HCT116 (cell line): ENCODE measurements around the gene CACNA1G.

Experiments
- CBX3 ChIP-seq: IDR thresholded peaks from 2 replicates; pipeline ENCODE4 v1.6.1; 2012; ENCODE audit warnings: low read depth
- EZH2phosphoT487 ChIP-seq: fragments of 200-600 bp; IDR thresholded peaks from 2 replicates; pipeline ENCODE4 v1.6.1; 2018; ENCODE audit warnings: antibody characterized with exemption, borderline replicate concordance
- POLR2A ChIP-seq: IDR thresholded peaks from 2 replicates; pipeline ENCODE4 v1.7.0; 2011; ENCODE audit warnings: borderline replicate concordance; ENCODE audit not compliant: insufficient read depth, insufficient read length; ENCODE audit errors: extremely low read depth
- RAD21 ChIP-seq: IDR thresholded peaks from 2 replicates; pipeline ENCODE4 v1.6.1; 2012; ENCODE audit warnings: low read depth, mild to moderate bottlenecking
- ZNF274 ChIP-seq: fragments of 200-500 bp; sonication (Bioruptor generic); IDR thresholded peaks from 2 replicates; pipeline ENCODE4 v1.6.1; 2014; ENCODE audit warnings: mild to moderate bottlenecking, low read depth, low read length, inconsistent platforms
- TF ChIP-seq, protein P1 (sequence below), 3 experiments: fragments of 200-600 bp in 1 of 3; sonication (generic) in 1 of 3; IDR thresholded peaks in 2 of 3; conservative IDR thresholded peaks in 1 of 3; 2 replicates each; pipeline ENCODE4 v1.5.1; 2012 to 2017; ENCODE audit warnings: low read depth in 2 of 3, low read length in 2 of 3, antibody characterized with exemption in 1 of 3, borderline replicate concordance in 1 of 3, control low read depth in 1 of 3, mild to moderate bottlenecking in 1 of 3, mixed read lengths in 1 of 3, mixed run types in 1 of 3, moderate library complexity in 1 of 3; ENCODE audit not compliant: insufficient read depth in 1 of 3
- TF ChIP-seq, protein P2 (sequence below): IDR thresholded peaks from 2 replicates; pipeline ENCODE4 v1.6.1; 2011; ENCODE audit warnings: mild to moderate bottlenecking, low read length, moderate library complexity; ENCODE audit not compliant: insufficient replicate concordance; ENCODE audit errors: extremely low read depth

DNA sequence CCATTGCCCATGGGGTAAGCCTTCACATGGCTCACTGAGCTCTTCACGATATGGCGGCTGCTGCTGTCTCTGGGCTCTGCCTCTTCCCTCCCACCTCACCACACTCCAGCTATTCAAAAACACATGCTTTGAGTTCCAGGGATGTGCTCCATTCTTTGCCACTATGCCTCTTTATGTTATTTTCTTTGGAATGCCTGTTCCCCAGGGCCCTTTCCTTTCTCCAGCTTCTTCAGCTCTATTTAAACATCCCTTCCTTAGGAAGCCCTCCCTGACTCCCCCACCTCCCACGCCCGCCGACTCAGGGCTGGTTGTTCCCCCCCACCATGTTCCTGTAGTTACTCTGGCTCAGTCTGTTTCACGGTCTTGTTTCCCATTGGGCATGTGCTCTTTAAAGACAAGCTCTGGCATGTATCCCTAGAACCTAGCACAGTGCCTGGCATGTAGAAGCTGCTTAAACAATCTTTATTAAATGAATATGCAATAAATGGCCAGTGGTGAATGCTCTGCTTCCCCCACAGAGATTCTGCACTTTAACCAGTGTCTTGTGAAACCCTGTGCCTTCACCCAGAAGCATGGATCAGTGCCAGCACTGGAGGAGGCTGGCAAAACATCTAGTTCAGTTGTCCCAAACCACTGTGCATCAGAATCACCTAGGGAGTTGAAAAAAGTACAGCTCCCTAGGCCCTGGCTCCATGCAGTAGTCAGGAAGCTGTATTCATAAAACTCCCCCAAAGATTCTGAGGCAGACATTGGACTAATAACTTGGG lies 45.4 kb upstream of the CACNA1G start:
- TF ChIP-seq POLR2A, result no peak
- TF ChIP-seq, protein P1, sequence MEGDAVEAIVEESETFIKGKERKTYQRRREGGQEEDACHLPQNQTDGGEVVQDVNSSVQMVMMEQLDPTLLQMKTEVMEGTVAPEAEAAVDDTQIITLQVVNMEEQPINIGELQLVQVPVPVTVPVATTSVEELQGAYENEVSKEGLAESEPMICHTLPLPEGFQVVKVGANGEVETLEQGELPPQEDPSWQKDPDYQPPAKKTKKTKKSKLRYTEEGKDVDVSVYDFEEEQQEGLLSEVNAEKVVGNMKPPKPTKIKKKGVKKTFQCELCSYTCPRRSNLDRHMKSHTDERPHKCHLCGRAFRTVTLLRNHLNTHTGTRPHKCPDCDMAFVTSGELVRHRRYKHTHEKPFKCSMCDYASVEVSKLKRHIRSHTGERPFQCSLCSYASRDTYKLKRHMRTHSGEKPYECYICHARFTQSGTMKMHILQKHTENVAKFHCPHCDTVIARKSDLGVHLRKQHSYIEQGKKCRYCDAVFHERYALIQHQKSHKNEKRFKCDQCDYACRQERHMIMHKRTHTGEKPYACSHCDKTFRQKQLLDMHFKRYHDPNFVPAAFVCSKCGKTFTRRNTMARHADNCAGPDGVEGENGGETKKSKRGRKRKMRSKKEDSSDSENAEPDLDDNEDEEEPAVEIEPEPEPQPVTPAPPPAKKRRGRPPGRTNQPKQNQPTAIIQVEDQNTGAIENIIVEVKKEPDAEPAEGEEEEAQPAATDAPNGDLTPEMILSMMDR (IDR thresholded peaks at IDR 0.05 in 2 of 3, conservative IDR thresholded peaks at IDR 0.05 in 1 of 3; ENCODE audit: borderline replicate concordance in 1 of 3, insufficient read depth in 1 of 3, low read depth in 2 of 3, low read length in 2 of 3), result no peak
- TF ChIP-seq CBX3, result no peak
- no peak for TF ChIP-seq ZNF274
- TF ChIP-seq EZH2phosphoT487, result no peak
- TF ChIP-seq, protein P2, sequence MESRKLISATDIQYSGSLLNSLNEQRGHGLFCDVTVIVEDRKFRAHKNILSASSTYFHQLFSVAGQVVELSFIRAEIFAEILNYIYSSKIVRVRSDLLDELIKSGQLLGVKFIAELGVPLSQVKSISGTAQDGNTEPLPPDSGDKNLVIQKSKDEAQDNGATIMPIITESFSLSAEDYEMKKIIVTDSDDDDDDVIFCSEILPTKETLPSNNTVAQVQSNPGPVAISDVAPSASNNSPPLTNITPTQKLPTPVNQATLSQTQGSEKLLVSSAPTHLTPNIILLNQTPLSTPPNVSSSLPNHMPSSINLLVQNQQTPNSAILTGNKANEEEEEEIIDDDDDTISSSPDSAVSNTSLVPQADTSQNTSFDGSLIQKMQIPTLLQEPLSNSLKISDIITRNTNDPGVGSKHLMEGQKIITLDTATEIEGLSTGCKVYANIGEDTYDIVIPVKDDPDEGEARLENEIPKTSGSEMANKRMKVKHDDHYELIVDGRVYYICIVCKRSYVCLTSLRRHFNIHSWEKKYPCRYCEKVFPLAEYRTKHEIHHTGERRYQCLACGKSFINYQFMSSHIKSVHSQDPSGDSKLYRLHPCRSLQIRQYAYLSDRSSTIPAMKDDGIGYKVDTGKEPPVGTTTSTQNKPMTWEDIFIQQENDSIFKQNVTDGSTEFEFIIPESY, result no peak
- no peak for TF ChIP-seq RAD21
